Caco-2 (cell line): ENCODE measurements around the gene ADARB1. TPM values are rescaled to one million over a fixed set of nuclear protein-coding genes. Genes with fewer than 3 reads are reported as not detected.

Source experiments
- BruUV-seq: library from RNA; stranded (reverse); fragments of 400-500 nt; replicated peaks from 2 replicates; lab custom pipeline; 2021; lab: Mats Ljungman, UMichigan
- CTCF ChIA-PET: fragments of 300-600 bp; sonication (Branson Sonifier 250); formaldehyde crosslinking; loops from one replicate; lab custom pipeline; 2022; ENCODE audit warnings: antibody characterized with exemption; lab: Charles Lee
- POLR2A ChIA-PET: fragments of 300-600 bp; sonication (Branson Sonifier 250); formaldehyde crosslinking; loops from one replicate; lab custom pipeline; 2022; ENCODE audit warnings: antibody characterized with exemption; lab: Charles Lee
- DNase-seq, 2 experiments: peaks; one replicate each; pipeline versions ENCODE4 v3.0.0 to v3.0.0-alpha.2; 2020 to 2022
- H3K27me3 ChIP-seq: replicated peaks from 2 replicates; pipeline ENCODE4 v1.6.0; 2011; ENCODE audit warnings: low read length; ENCODE audit not compliant: control insufficient read depth, insufficient read depth
- H3K36me3 ChIP-seq: 2 replicates; pipeline ENCODE4 v1.5.1; 2011; ENCODE audit warnings: low read length; ENCODE audit not compliant: control insufficient read depth, insufficient read depth
- H3K4me1 ChIP-seq: fragments of 250-450 bp; sonication (Bioruptor Pico); 2 replicates; pipeline ENCODE4 v1.5.1; 2020; ENCODE audit warnings: mild to moderate bottlenecking
- H3K4me3 ChIP-seq: 2 replicates; pipeline ENCODE4 v1.5.1; 2011; ENCODE audit warnings: low read depth, mild to moderate bottlenecking, control low read depth, low read length
- H3K9me3 ChIP-seq: fragments of 250-450 bp; sonication (Bioruptor Pico); 2 replicates; pipeline ENCODE4 v1.5.1; 2020; ENCODE audit warnings: mild to moderate bottlenecking, moderate library complexity
- H3K27ac Mint-ChIP-seq: one replicate; pipeline ENCODE4 v1.8.0; 2022; ENCODE audit warnings: mixed read lengths; ENCODE audit not compliant: unreplicated experiment
- H3K27me3 Mint-ChIP-seq: one replicate; pipeline ENCODE4 v1.8.0; 2022; ENCODE audit warnings: mixed read lengths; ENCODE audit not compliant: insufficient read depth, unreplicated experiment
- H3K36me3 Mint-ChIP-seq: one replicate; pipeline ENCODE4 v1.8.0; 2022; ENCODE audit warnings: mild to moderate bottlenecking, mixed read lengths; ENCODE audit not compliant: insufficient read depth, unreplicated experiment
- H3K4me1 Mint-ChIP-seq: one replicate; pipeline ENCODE4 v1.8.0; 2022; ENCODE audit warnings: low read depth, mixed read lengths; ENCODE audit not compliant: unreplicated experiment
- H3K4me3 Mint-ChIP-seq: one replicate; pipeline ENCODE4 v1.8.0; 2022; ENCODE audit warnings: mild to moderate bottlenecking, moderate library complexity, mixed read lengths; ENCODE audit not compliant: unreplicated experiment
- H3K9me3 Mint-ChIP-seq: one replicate; pipeline ENCODE4 v1.8.0; 2022; ENCODE audit warnings: mixed read lengths; ENCODE audit not compliant: unreplicated experiment
- CTCF ChIP-seq, 2 experiments: fragments of 200-600 bp in 1 of 2; IDR thresholded peaks; 1 replicate in 1 of 2; 2 replicates in 1 of 2; pipeline versions ENCODE4 v1.5.1 to v1.8.0; 2011 to 2022; ENCODE audit warnings: antibody characterized with exemption in 1 of 2, control low read depth in 1 of 2, inconsistent platforms in 1 of 2, low read depth in 1 of 2, low read length in 1 of 2, mild to moderate bottlenecking in 1 of 2, moderate library complexity in 1 of 2; ENCODE audit not compliant: insufficient read depth in 1 of 2, severe bottlenecking in 1 of 2, unreplicated experiment in 1 of 2
- intact Hi-C: fragments of 100-400 bp; cut with micrococcal nuclease; formaldehyde crosslinking; loops from one replicate; pipeline ENCODE4 v1.10.0; 2022; ENCODE audit not compliant: unreplicated experiment
- total RNA-seq: library from RNA; stranded (reverse); gene quantifications from 2 replicates; pipeline ENCODE4 v1.2.3, GENCODE V29; 2022

Gene ADARB1
- total RNA-seq, 1 experiment from 2014 or later: 25.4 TPM

- H3K27ac Mint-ChIP-seq: peak overlapping the region; percentile 40
- TF ChIP-seq CTCF (IDR thresholded peaks at IDR 0.05; ENCODE audit: insufficient read depth in 1 of 2, low read depth in 1 of 2, low read length in 1 of 2, severe bottlenecking in 1 of 2, unreplicated experiment in 1 of 2): no peak
- peaks cover 11% of the 10 kb centered on the region for H3K4me1 Mint-ChIP-seq
- POLR2A ChIA-PET: no interaction called here
- no TSS peak for BruUV-seq
- H3K4me3 Mint-ChIP-seq: no peak overlapping the region
- Histone ChIP-seq H3K9me3 (no peaks in the 10 kb centered on the region), H3K4me3 (no peak overlapping the region), H3K27me3 (no peaks in the 10 kb centered on the region), H3K4me1 (no peaks in the 10 kb centered on the region), H3K36me3 (peaks cover 2% of the 10 kb centered on the region; the same call in 1 of the 2 replicates)
- no peaks in the 10 kb centered on the region for H3K27me3 Mint-ChIP-seq
- CTCF ChIA-PET: no interaction called here
- no peak for DNase-seq
- intact Hi-C loops: no loop called here
- peaks cover 12% of the 10 kb centered on the region for H3K36me3 Mint-ChIP-seq
- H3K9me3 Mint-ChIP-seq: no peaks in the 10 kb centered on the region
Observed at GRCh38 chr21:45082736-45083135, 8.4 kb downstream of the ADARB1 start.

GRCh38 chr21:45084121-45084520 lies 9.7 kb downstream of the ADARB1 start:
- Mint-ChIP-seq H3K9me3 (no peaks in the 10 kb centered on the region), H3K36me3 (peaks cover 12% of the 10 kb centered on the region), H3K4me1 (peaks cover 11% of the 10 kb centered on the region), H3K4me3 (no peak overlapping the region), H3K27me3 (no peaks in the 10 kb centered on the region), H3K27ac (no peak overlapping the region)
- TF ChIP-seq CTCF (IDR thresholded peaks at IDR 0.05; ENCODE audit: insufficient read depth in 1 of 2, low read depth in 1 of 2, low read length in 1 of 2, severe bottlenecking in 1 of 2, unreplicated experiment in 1 of 2): no peak
- Histone ChIP-seq H3K4me1 (no peaks in the 10 kb centered on the region), H3K4me3 (no peak overlapping the region), H3K9me3 (no peaks in the 10 kb centered on the region), H3K27me3 (no peaks in the 10 kb centered on the region), H3K36me3 (peaks cover 2% of the 10 kb centered on the region; the same call in 1 of the 2 replicates)
- intact Hi-C loops: no loop called here
- ChIA-PET POLR2A (no interaction called here), CTCF (no interaction called here)
- BruUV-seq: no TSS peak
- DNase-seq: no peak

DNA sequence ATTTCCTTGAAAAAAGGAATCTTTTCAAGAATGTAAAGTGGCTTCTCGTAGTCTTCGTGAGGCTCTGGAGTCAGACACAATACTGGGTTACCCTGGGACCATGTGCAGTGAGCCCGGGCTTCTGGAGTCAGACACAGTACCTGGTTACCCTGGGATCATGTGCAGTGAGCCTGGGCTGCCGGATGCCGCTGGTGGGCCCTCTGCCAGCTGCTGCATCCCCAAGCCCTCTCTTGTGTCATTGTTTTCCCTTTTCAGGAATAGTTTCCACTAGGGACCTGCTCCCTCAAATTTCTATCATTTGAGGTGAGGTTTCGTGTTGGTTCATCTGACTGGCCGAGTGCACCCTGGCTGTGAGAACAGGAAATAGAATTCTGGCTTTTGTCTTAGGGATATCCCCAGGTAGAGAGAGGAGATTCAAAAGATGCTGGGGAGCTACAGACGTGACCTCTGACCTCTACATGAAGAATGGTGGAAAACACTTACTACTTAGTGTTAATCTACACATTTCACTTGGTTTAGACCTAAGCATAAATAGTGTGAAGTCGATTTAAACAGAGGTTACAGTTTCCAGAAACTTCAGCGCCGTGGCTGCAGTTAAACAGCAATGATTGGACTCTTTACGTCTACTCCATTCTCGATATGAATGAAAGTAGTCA lies 10.6 kb downstream of the ADARB1 start:
- Histone ChIP-seq H3K9me3 (no peaks in the 10 kb centered on the region), H3K4me3 (no peak overlapping the region), H3K4me1 (no peaks in the 10 kb centered on the region), H3K27me3 (no peaks in the 10 kb centered on the region), H3K36me3 (peaks cover 2% of the 10 kb centered on the region; the same call in 1 of the 2 replicates)
- ChIA-PET CTCF (no interaction called here), POLR2A (no interaction called here)
- H3K4me3 Mint-ChIP-seq: no peak overlapping the region
- intact Hi-C loops: no loop called here
- DNase-seq: no peak
- H3K27ac Mint-ChIP-seq: no peak overlapping the region
- H3K27me3 Mint-ChIP-seq: no peaks in the 10 kb centered on the region
- TF ChIP-seq CTCF (IDR thresholded peaks at IDR 0.05; ENCODE audit: insufficient read depth in 1 of 2, low read depth in 1 of 2, low read length in 1 of 2, severe bottlenecking in 1 of 2, unreplicated experiment in 1 of 2): no peak
- no peaks in the 10 kb centered on the region for H3K9me3 Mint-ChIP-seq
- H3K4me1 Mint-ChIP-seq: peaks cover 3% of the 10 kb centered on the region
- peaks cover 7% of the 10 kb centered on the region for H3K36me3 Mint-ChIP-seq
- BruUV-seq: no TSS peak
